ENCODE results near the gene PAEP.

Gene PAEP

GRCh38 chr9:135551456-135551855, 10.1 kb upstream of the PAEP start:
- TF ChIP-seq CTCF (IDR thresholded peaks at IDR 0.05; ENCODE audit: low read depth, low read length): no peak

GRCh38 chr9:135552021-135552697, 9.4 kb upstream of the PAEP start:
- no peak overlapping the region for H3K4me3 ChIP-seq (ENCODE audit: low read depth, low read length)
- TF ChIP-seq CTCF (IDR thresholded peaks at IDR 0.05; ENCODE audit: low read depth, low read length): no peak

More at GRCh38 chr9:135551456-135551855, 10.1 kb upstream of the PAEP start:
- H3K4me3 ChIP-seq (ENCODE audit: low read depth, low read length): no peak overlapping the region

GRCh38 chr9:135552698-135553171, 8.8 kb upstream of the PAEP start:
- TF ChIP-seq CTCF (IDR thresholded peaks at IDR 0.05; ENCODE audit: low read depth, low read length): no peak
- no peak overlapping the region for H3K4me3 ChIP-seq (ENCODE audit: low read depth, low read length)

- no peak for TF ChIP-seq CTCF (IDR thresholded peaks at IDR 0.05; ENCODE audit: low read depth, low read length)
- H3K4me3 ChIP-seq (ENCODE audit: low read depth, low read length): no peak overlapping the region
These were observed 6.8 kb upstream of the PAEP start for GRCh38 chr9:135554718-135555117.

GRCh38 chr9:135555203-135555602, 6.4 kb upstream of the PAEP start:
- H3K4me3 ChIP-seq (ENCODE audit: low read depth, low read length): no peak overlapping the region
- no peak for TF ChIP-seq CTCF (IDR thresholded peaks at IDR 0.05; ENCODE audit: low read depth, low read length)

- TF ChIP-seq CTCF (IDR thresholded peaks at IDR 0.05; ENCODE audit: low read depth, low read length): no peak
- no peak overlapping the region for H3K4me3 ChIP-seq (ENCODE audit: low read depth, low read length)
These were observed 5.6 kb upstream of the PAEP start for GRCh38 chr9:135555910-135556309.

GRCh38 chr9:135559606-135560005, 1.9 kb upstream of the PAEP start:
- no peak for TF ChIP-seq CTCF (IDR thresholded peaks at IDR 0.05; ENCODE audit: low read depth, low read length)
- no peak overlapping the region for H3K4me3 ChIP-seq (ENCODE audit: low read depth, low read length)

All from WI38 (cell line).